Activated T-cell treated with anti-CD3 and anti-CD28 coated beads, Interleukin-2, amount 50 U/mL, for 24 hours (primary cell): ENCODE results near the gene TMEM26.

Source experiments
- DNase-seq: peaks from one replicate; pipeline ENCODE4 v3.0.0-alpha.2; 2020
- H3K27ac Mint-ChIP-seq: 2 replicates; pipeline ENCODE4 v1.8.0; 2020; ENCODE audit warnings: mild to moderate bottlenecking, mixed read lengths
- H3K27me3 Mint-ChIP-seq: 2 replicates; pipeline ENCODE4 v1.8.0; 2020; ENCODE audit warnings: mixed read lengths
- H3K36me3 Mint-ChIP-seq: 2 replicates; pipeline ENCODE4 v1.8.0; 2020; ENCODE audit warnings: low read depth, mixed read lengths
- H3K4me1 Mint-ChIP-seq: 2 replicates; pipeline ENCODE4 v1.8.0; 2020; ENCODE audit warnings: low read depth, mixed read lengths
- H3K4me3 Mint-ChIP-seq: 2 replicates; pipeline ENCODE4 v1.8.0; 2020; ENCODE audit warnings: mild to moderate bottlenecking, moderate library complexity, mixed read lengths
- H3K9me3 Mint-ChIP-seq: 2 replicates; pipeline ENCODE4 v1.8.0; 2020; ENCODE audit warnings: mixed read lengths

Gene TMEM26

GRCh38 chr10:61452655-61453641 is at the start of gene TMEM26:
TSS of gene TMEM26 (minus strand) at chr10:61453381. CDS start at chr10:61453081, 300 bp downstream.
- H3K27me3 Mint-ChIP-seq = peaks cover 51% of the 10 kb centered on the region
- H3K36me3 Mint-ChIP-seq = no peaks in the 10 kb centered on the region
- peak within 1 kb of the TSS; percentile 52 for H3K4me3 Mint-ChIP-seq
- H3K4me1 Mint-ChIP-seq = peaks cover 10% of the 10 kb centered on the region
- DNase-seq = peak; percentile 30
- no peak within 1 kb of the TSS for H3K27ac Mint-ChIP-seq
- H3K9me3 Mint-ChIP-seq = no peaks in the 10 kb centered on the region

- no peak for DNase-seq
- peaks cover 7% of the 10 kb centered on the region for H3K27me3 Mint-ChIP-seq
- no peaks in the 10 kb centered on the region for H3K9me3 Mint-ChIP-seq
- no peak overlapping the region for H3K4me3 Mint-ChIP-seq
- no peaks in the 10 kb centered on the region for H3K4me1 Mint-ChIP-seq
- no peaks in the 10 kb centered on the region for H3K36me3 Mint-ChIP-seq
- H3K27ac Mint-ChIP-seq = no peak overlapping the region
Measured at GRCh38 chr10:61500460-61500859, 47.3 kb upstream of the TMEM26 start.

- Mint-ChIP-seq H3K4me3 (no peak overlapping the region), H3K9me3 (no peaks in the 10 kb centered on the region), H3K27ac (no peak overlapping the region)
Measured at GRCh38 chr10:61492364-61492995, 39.3 kb upstream of the TMEM26 start.

GRCh38 chr10:61487506-61487905 is 34.3 kb upstream of the TMEM26 start:
- Mint-ChIP-seq H3K4me1 (no peaks in the 10 kb centered on the region), H3K36me3 (no peaks in the 10 kb centered on the region), H3K27ac (no peak overlapping the region), H3K9me3 (no peaks in the 10 kb centered on the region), H3K27me3 (peaks cover 4% of the 10 kb centered on the region), H3K4me3 (no peak overlapping the region)
- DNase-seq = no peak

More at GRCh38 chr10:61492364-61492995, 39.3 kb upstream of the TMEM26 start:
- no peak for DNase-seq
- Mint-ChIP-seq H3K36me3 (no peaks in the 10 kb centered on the region), H3K4me1 (no peaks in the 10 kb centered on the region), H3K27me3 (peaks cover 8% of the 10 kb centered on the region)

- Mint-ChIP-seq H3K9me3 (no peaks in the 10 kb centered on the region), H3K4me1 (no peaks in the 10 kb centered on the region), H3K27ac (no peak overlapping the region), H3K36me3 (no peaks in the 10 kb centered on the region), H3K27me3 (peaks cover 4% of the 10 kb centered on the region), H3K4me3 (no peak overlapping the region)
- DNase-seq = no peak
Measured at GRCh38 chr10:61486738-61487396, 33.7 kb upstream of the TMEM26 start.

- Mint-ChIP-seq H3K9me3 (no peaks in the 10 kb centered on the region), H3K4me1 (no peaks in the 10 kb centered on the region), H3K36me3 (no peaks in the 10 kb centered on the region), H3K27me3 (peaks cover 4% of the 10 kb centered on the region), H3K27ac (no peak overlapping the region), H3K4me3 (no peak overlapping the region)
- DNase-seq = no peak
Measured at GRCh38 chr10:61486251-61486650, 33.1 kb upstream of the TMEM26 start.

GRCh38 chr10:61481597-61481996 is 28.4 kb upstream of the TMEM26 start:
- no peak overlapping the region for H3K4me3 Mint-ChIP-seq
- no peaks in the 10 kb centered on the region for H3K36me3 Mint-ChIP-seq
- H3K27me3 Mint-ChIP-seq = peaks cover 10% of the 10 kb centered on the region
- no peak for DNase-seq
- no peaks in the 10 kb centered on the region for H3K4me1 Mint-ChIP-seq
- H3K27ac Mint-ChIP-seq = no peak overlapping the region
- H3K9me3 Mint-ChIP-seq = no peaks in the 10 kb centered on the region

GRCh38 chr10:61480208-61480607 is 27.0 kb upstream of the TMEM26 start:
- no peak overlapping the region for H3K27ac Mint-ChIP-seq
- H3K9me3 Mint-ChIP-seq = no peaks in the 10 kb centered on the region
- H3K36me3 Mint-ChIP-seq = no peaks in the 10 kb centered on the region
- no peaks in the 10 kb centered on the region for H3K4me1 Mint-ChIP-seq
- peaks cover 10% of the 10 kb centered on the region for H3K27me3 Mint-ChIP-seq
- H3K4me3 Mint-ChIP-seq = no peak overlapping the region
- no peak for DNase-seq

- H3K27me3 Mint-ChIP-seq = peaks cover 10% of the 10 kb centered on the region
- H3K36me3 Mint-ChIP-seq = no peaks in the 10 kb centered on the region
- H3K27ac Mint-ChIP-seq = no peak overlapping the region
- no peak overlapping the region for H3K4me3 Mint-ChIP-seq
- no peak for DNase-seq
- no peaks in the 10 kb centered on the region for H3K9me3 Mint-ChIP-seq
- no peaks in the 10 kb centered on the region for H3K4me1 Mint-ChIP-seq
Measured at GRCh38 chr10:61478621-61479312, 25.6 kb upstream of the TMEM26 start.

- peaks cover 10% of the 10 kb centered on the region for H3K27me3 Mint-ChIP-seq
- H3K9me3 Mint-ChIP-seq = no peaks in the 10 kb centered on the region
- H3K27ac Mint-ChIP-seq = no peak overlapping the region
- no peaks in the 10 kb centered on the region for H3K4me1 Mint-ChIP-seq
- no peaks in the 10 kb centered on the region for H3K36me3 Mint-ChIP-seq
- H3K4me3 Mint-ChIP-seq = no peak overlapping the region
- no peak for DNase-seq
Measured at GRCh38 chr10:61477451-61477850, 24.3 kb upstream of the TMEM26 start.

- no peak for DNase-seq
- no peak overlapping the region for H3K27ac Mint-ChIP-seq
Measured at GRCh38 chr10:61476529-61476928, 23.3 kb upstream of the TMEM26 start.

GRCh38 chr10:61475449-61475873 is 22.3 kb upstream of the TMEM26 start:
- no peak for DNase-seq
- Mint-ChIP-seq H3K27me3 (peaks cover 6% of the 10 kb centered on the region), H3K4me3 (no peak overlapping the region), H3K36me3 (no peaks in the 10 kb centered on the region), H3K27ac (no peak overlapping the region), H3K9me3 (no peaks in the 10 kb centered on the region), H3K4me1 (no peaks in the 10 kb centered on the region)

More at GRCh38 chr10:61476529-61476928, 23.3 kb upstream of the TMEM26 start:
- H3K9me3 Mint-ChIP-seq = no peaks in the 10 kb centered on the region
- H3K27me3 Mint-ChIP-seq = peaks cover 10% of the 10 kb centered on the region
- H3K36me3 Mint-ChIP-seq = no peaks in the 10 kb centered on the region
- no peak overlapping the region for H3K4me3 Mint-ChIP-seq
- H3K4me1 Mint-ChIP-seq = no peaks in the 10 kb centered on the region

- H3K27ac Mint-ChIP-seq = no peak overlapping the region
- no peaks in the 10 kb centered on the region for H3K4me1 Mint-ChIP-seq
- H3K36me3 Mint-ChIP-seq = no peaks in the 10 kb centered on the region
- no peak overlapping the region for H3K4me3 Mint-ChIP-seq
- H3K9me3 Mint-ChIP-seq = no peaks in the 10 kb centered on the region
- H3K27me3 Mint-ChIP-seq = peaks cover under 1% of the 10 kb centered on the region
- DNase-seq = no peak
Measured at GRCh38 chr10:61472090-61472674, 19.0 kb upstream of the TMEM26 start.

GRCh38 chr10:61471491-61471890 is 18.3 kb upstream of the TMEM26 start:
- Mint-ChIP-seq H3K27ac (no peak overlapping the region), H3K9me3 (no peaks in the 10 kb centered on the region), H3K36me3 (no peaks in the 10 kb centered on the region), H3K27me3 (no peaks in the 10 kb centered on the region), H3K4me1 (no peaks in the 10 kb centered on the region), H3K4me3 (no peak overlapping the region)
- DNase-seq = no peak
